ENCODE data around the gene NOTUM. TPM values are rescaled to one million over a fixed set of nuclear protein-coding genes. Genes with fewer than 3 reads are reported as not detected.

NOTUM gene
- total and polyA plus RNA-seq, 10 of the 15 experiments (the other 5 are each of a cell fraction or from before 2014, with no cell fraction given): 0.04 to 0.13 TPM; not detected in 8

- ChIA-PET POLR2A (no interaction called here), RAD21 (ENCODE audit: unreplicated experiment) (no interaction called here), SMC1A (ENCODE audit: uncharacterized antibody, unreplicated experiment) (no interaction called here), CTCF (no interaction called here)
- WGBS (ENCODE audit: insufficient coverage, insufficient replicate concordance, low lambda C conversion rate, missing lambda C conversion rate): 58% methylated on average over 9 of the region's 13 CpGs
- H3K9me3 ChIP-seq (replicated peaks; ENCODE audit: control insufficient read depth, insufficient read depth, low read length): no peaks in the 10 kb centered on the region
- H3K9ac ChIP-seq (ENCODE audit: control insufficient read depth, insufficient read depth, low read length): no peak within 1 kb of the TSS
- no peak within 1 kb of the TSS for H3K4me2 ChIP-seq (ENCODE audit: control insufficient read depth, insufficient read depth)
- no TSS peak for BruUV-seq (replicated peaks)
- H3K27me3 ChIP-seq (replicated peaks in 1 of 2; ENCODE audit: control insufficient read depth in 2 of 2, insufficient read depth in 2 of 2, low read length in 1 of 2): no peaks in the 10 kb centered on the region
- H3K27ac ChIP-seq (ENCODE audit: control insufficient read depth, insufficient read depth): no peak within 1 kb of the TSS
- no peaks in the 10 kb centered on the region for H3K79me2 ChIP-seq (ENCODE audit: control insufficient read depth, insufficient read depth, low read length)
- no peaks in the 10 kb centered on the region for H3K4me1 ChIP-seq (ENCODE audit: control insufficient read depth, insufficient read depth, low read length)
- H4K20me1 ChIP-seq (ENCODE audit: control insufficient read depth, insufficient read depth): no peaks in the 10 kb centered on the region
- H2AFZ ChIP-seq (ENCODE audit: control insufficient read depth, low read depth, low read length): no peak within 1 kb of the TSS
- FAIRE-seq (no peak), ATAC-seq (no peak), DNase-seq (ENCODE audit: low read depth, low spot score) (no peak)
- H3K4me3 ChIP-seq: no peak within 1 kb of the TSS
- in situ Hi-C loops (cut with MboI) (no loop called here), intact Hi-C loops (cut with micrococcal nuclease; ENCODE audit: unreplicated experiment) (no loop called here)
- no peaks in the 10 kb centered on the region for H3K36me3 ChIP-seq (ENCODE audit: control insufficient read depth in 2 of 2, insufficient read depth in 2 of 2, low read length in 1 of 2)
- TF ChIP-seq CREM (IDR thresholded peaks at IDR 0.05; ENCODE audit: low read depth): no peak
- TF ChIP-seq CEBPB (IDR thresholded peaks at IDR 0.05; ENCODE audit: borderline replicate concordance in 1 of 2, low read depth in 2 of 2, low read length in 2 of 2): no peak
- TF ChIP-seq ESRRA (IDR thresholded peaks at IDR 0.05; ENCODE audit: low read length): no peak
- no peak for TF ChIP-seq FOXK2 (IDR thresholded peaks at IDR 0.05)
- TF ChIP-seq E2F4 (IDR thresholded peaks at IDR 0.05; ENCODE audit: low read depth, low read length): no peak
- TF ChIP-seq ZNF622 (IDR thresholded peaks at IDR 0.05): no peak
- TF ChIP-seq RCOR1 (conservative IDR thresholded peaks at IDR 0.05; ENCODE audit: low read depth, low read length): no peak
- TF ChIP-seq FOS (IDR thresholded peaks at IDR 0.05; ENCODE audit: borderline replicate concordance, extremely low read depth, insufficient read length): no peak
- no peak for TF ChIP-seq NFIC (IDR thresholded peaks at IDR 0.05; ENCODE audit: low read depth, low read length)
- no peak for TF ChIP-seq ATF2 (IDR thresholded peaks at IDR 0.05; ENCODE audit: low read length)
- TF ChIP-seq, protein P1, sequence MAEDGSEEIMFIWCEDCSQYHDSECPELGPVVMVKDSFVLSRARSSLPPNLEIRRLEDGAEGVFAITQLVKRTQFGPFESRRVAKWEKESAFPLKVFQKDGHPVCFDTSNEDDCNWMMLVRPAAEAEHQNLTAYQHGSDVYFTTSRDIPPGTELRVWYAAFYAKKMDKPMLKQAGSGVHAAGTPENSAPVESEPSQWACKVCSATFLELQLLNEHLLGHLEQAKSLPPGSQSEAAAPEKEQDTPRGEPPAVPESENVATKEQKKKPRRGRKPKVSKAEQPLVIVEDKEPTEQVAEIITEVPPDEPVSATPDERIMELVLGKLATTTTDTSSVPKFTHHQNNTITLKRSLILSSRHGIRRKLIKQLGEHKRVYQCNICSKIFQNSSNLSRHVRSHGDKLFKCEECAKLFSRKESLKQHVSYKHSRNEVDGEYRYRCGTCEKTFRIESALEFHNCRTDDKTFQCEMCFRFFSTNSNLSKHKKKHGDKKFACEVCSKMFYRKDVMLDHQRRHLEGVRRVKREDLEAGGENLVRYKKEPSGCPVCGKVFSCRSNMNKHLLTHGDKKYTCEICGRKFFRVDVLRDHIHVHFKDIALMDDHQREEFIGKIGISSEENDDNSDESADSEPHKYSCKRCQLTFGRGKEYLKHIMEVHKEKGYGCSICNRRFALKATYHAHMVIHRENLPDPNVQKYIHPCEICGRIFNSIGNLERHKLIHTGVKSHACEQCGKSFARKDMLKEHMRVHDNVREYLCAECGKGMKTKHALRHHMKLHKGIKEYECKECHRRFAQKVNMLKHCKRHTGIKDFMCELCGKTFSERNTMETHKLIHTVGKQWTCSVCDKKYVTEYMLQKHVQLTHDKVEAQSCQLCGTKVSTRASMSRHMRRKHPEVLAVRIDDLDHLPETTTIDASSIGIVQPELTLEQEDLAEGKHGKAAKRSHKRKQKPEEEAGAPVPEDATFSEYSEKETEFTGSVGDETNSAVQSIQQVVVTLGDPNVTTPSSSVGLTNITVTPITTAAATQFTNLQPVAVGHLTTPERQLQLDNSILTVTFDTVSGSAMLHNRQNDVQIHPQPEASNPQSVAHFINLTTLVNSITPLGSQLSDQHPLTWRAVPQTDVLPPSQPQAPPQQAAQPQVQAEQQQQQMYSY (CRISPR knock-in tag; IDR thresholded peaks at IDR 0.05): no peak
- no peak for TF ChIP-seq YBX1 (IDR thresholded peaks at IDR 0.05)
These were observed 13.8 kb downstream of the NOTUM start, which contains the start of gene MYADML2 for GRCh38 chr17:81947189-81947588. Gene MYADML2, minus strand, starts transcription at chr17:81947233. Its CDS starts 5,492 bp downstream, at chr17:81941741.
